Esophagus muscularis mucosa (tissue), 4 donors: ENCODE measurements around the gene VSIG8. TPM values are rescaled to one million over a fixed set of nuclear protein-coding genes. Genes with fewer than 3 reads are reported as not detected.
"Not testable (repeated sequence)": the region's sequence is repeated elsewhere in the genome, so short reads cannot be mapped to it uniquely, and the experiment has no call there.

Experiments
- DNase-seq: peaks from one replicate; pipeline ENCODE4 v3.0.0-alpha.2; 2017; ENCODE audit errors: extremely low spot score
- H3K27ac ChIP-seq, 4 donors: fragments of 200-600 bp; sonication (generic); replicated peaks in 1 of 4; 1 replicate in 3 of 4; 2 replicates in 1 of 4; pipeline ENCODE4 v1.5.1; 2016 to 2019; ENCODE audit warnings: mild to moderate bottlenecking in 1 of 4
- H3K27me3 ChIP-seq, 4 donors: fragments of 200-600 bp; sonication (generic); one replicate each; pipeline versions ENCODE4 v1.5.1 to v1.6.0; 2016 to 2019
- H3K36me3 ChIP-seq, 4 donors: fragments of 200-600 bp; sonication (generic); one replicate each; pipeline ENCODE4 v1.5.1; 2016 to 2019
- H3K4me1 ChIP-seq, 4 donors: fragments of 200-600 bp; sonication (generic); one replicate each; pipeline ENCODE4 v1.5.1; 2016 to 2019
- H3K4me3 ChIP-seq, 4 donors: fragments of 200-600 bp; sonication (generic); 1 replicate in 2 of 4; 2 replicates in 2 of 4; pipeline ENCODE4 v1.5.1; 2016 to 2019; ENCODE audit warnings: mild to moderate bottlenecking in 4 of 4, moderate library complexity in 1 of 4
- H3K9me3 ChIP-seq, 4 donors: fragments of 200-600 bp; sonication (generic); 1 replicate in 3 of 4; 2 replicates in 1 of 4; pipeline ENCODE4 v1.5.1; 2016 to 2019
- EP300 ChIP-seq: sonication (generic); formaldehyde crosslinking; IDR thresholded peaks from one replicate; pipeline ENCODE4 v1.6.1; 2017; ENCODE audit warnings: antibody characterized with exemption
- POLR2A ChIP-seq: fragments of 450-650 bp; IDR thresholded peaks from one replicate; pipeline ENCODE4 v1.6.1; 2017; ENCODE audit warnings: antibody characterized with exemption, moderate library complexity, mild to moderate bottlenecking, low read depth
- POLR2AphosphoS5 ChIP-seq, 2 donors: sonication (generic); formaldehyde crosslinking; IDR thresholded peaks; one replicate each; pipeline ENCODE4 v1.6.1; 2017; ENCODE audit warnings: antibody characterized with exemption in 2 of 2
- WGBS: methylation state at CpG from one replicate; pipeline ENCODE4 v1.1.5; 2018; 5-methylcytosine and 5-hydroxymethylcytosine counted together
- intact Hi-C: fragments of 100-400 bp; cut with DNase I; formaldehyde crosslinking; loops from one replicate; pipeline ENCODE4 v1.15.1; 2023
- total RNA-seq, 4 donors: library from RNA; depleted of rRNA; stranded (reverse); fragments of >200 nt; gene quantifications; one replicate each; pipeline versions ENCODE4 v1.1.0 to v1.2.1, GENCODE V29; 2016
- TF ChIP-seq, protein P1 (sequence below), 3 experiments: fragments of 200-600 bp in 2 of 3; fragments of 450-650 bp in 1 of 3; sonication (generic) in 2 of 3; IDR thresholded peaks; one replicate each; pipeline ENCODE4 v1.5.1; 2017 to 2019; ENCODE audit warnings: antibody characterized with exemption in 3 of 3, mild to moderate bottlenecking in 2 of 3, moderate library complexity in 1 of 3

The VSIG8 gene, protein sequence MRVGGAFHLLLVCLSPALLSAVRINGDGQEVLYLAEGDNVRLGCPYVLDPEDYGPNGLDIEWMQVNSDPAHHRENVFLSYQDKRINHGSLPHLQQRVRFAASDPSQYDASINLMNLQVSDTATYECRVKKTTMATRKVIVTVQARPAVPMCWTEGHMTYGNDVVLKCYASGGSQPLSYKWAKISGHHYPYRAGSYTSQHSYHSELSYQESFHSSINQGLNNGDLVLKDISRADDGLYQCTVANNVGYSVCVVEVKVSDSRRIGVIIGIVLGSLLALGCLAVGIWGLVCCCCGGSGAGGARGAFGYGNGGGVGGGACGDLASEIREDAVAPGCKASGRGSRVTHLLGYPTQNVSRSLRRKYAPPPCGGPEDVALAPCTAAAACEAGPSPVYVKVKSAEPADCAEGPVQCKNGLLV
- not detected for total RNA-seq

DNA sequence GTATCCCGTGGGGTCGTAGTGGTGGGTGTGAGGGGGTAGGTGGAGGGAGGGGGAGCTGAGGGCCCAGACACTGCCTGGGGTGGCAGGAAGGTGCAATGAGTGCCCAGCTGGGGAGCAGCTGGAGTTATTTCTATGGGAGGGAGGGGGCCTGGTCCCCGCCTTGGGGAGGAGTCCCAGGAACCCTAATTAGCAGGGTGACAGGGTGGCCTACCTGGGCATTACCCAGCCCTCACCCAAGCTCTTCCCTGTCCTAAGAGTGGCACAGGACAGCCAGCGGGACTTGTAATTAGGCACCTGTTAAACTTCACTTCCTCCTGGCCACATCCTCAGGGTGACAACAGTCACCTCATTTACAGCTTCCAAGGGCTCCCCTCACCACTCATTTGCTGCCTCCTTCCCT lies at the start of gene VSIG8:
VSIG8 (minus strand) TSS at position 101 of the 400 bp plus-strand sequence. CDS start 136 bp downstream, outside the sequence.
- Histone ChIP-seq H3K27ac (no peak within 1 kb of the TSS), H3K36me3 (peaks cover 0 to 4% (median 0%) of the 10 kb centered on the region in 4 donors), H3K9me3 (no peaks in the 10 kb centered on the region), H3K27me3 (no peaks in the 10 kb centered on the region), H3K4me1 (peaks cover 2 to 8% (median 5%) of the 10 kb centered on the region in 4 donors), H3K4me3 (no peak within 1 kb of the TSS)
- 95% methylated on average over 4 of the region's 4 CpGs for WGBS
- intact Hi-C loops, result no loop called here
- DNase-seq, result no peak
- TF ChIP-seq, protein P1, sequence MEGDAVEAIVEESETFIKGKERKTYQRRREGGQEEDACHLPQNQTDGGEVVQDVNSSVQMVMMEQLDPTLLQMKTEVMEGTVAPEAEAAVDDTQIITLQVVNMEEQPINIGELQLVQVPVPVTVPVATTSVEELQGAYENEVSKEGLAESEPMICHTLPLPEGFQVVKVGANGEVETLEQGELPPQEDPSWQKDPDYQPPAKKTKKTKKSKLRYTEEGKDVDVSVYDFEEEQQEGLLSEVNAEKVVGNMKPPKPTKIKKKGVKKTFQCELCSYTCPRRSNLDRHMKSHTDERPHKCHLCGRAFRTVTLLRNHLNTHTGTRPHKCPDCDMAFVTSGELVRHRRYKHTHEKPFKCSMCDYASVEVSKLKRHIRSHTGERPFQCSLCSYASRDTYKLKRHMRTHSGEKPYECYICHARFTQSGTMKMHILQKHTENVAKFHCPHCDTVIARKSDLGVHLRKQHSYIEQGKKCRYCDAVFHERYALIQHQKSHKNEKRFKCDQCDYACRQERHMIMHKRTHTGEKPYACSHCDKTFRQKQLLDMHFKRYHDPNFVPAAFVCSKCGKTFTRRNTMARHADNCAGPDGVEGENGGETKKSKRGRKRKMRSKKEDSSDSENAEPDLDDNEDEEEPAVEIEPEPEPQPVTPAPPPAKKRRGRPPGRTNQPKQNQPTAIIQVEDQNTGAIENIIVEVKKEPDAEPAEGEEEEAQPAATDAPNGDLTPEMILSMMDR (IDR thresholded peaks at IDR 0.05), result no peak
- no peak for TF ChIP-seq POLR2AphosphoS5 (IDR thresholded peaks at IDR 0.05)
- no peak for TF ChIP-seq POLR2A
- no peak for TF ChIP-seq EP300

DNA sequence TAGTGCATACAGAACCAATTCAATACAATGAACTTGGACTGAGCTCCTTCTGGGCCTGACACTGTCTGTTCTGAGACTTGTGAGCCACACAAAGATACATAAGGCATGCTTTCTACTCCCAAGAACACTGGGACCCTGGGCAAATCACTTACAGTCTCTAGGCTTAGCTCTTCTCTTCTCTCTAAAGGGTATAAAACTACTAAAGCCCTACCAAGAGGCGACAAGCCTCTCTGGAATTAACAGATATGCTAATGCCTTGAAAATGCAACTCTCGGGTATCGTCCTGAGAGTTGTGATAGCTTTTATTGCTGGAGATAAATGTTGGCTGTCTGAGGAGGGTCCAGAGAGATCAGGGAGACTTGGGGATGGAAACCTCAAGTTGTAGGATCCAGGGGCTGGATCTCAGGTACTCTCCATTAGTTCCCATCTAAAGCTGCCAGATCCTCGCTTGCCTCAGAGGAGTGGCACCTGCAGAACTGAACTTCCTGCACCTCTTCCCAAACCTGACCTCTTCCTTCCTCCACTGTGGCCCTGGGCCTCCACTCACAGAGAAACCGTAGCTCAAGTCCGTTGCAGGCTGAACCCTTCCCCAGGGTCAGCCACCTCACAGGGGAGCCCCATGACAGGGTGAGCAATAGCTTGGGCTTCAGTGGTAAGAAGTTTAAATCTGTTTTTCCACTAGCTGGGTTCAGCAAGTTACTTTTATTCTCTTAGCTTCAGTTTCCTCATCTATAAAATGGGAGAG lies 49.0 kb upstream of the VSIG8 start:
- WGBS, result 63% methylated on average over 6 of the region's 6 CpGs
- peaks cover 0 to 9% (median 2%) of the 10 kb centered on the region in 4 donors for H3K36me3 ChIP-seq
- H3K4me3 ChIP-seq, result no peak overlapping the region
- no peak for DNase-seq
- TF ChIP-seq POLR2AphosphoS5 (IDR thresholded peaks at IDR 0.05) (no peak), EP300 (no peak), POLR2A (no peak)
- TF ChIP-seq, protein P1 (IDR thresholded peaks at IDR 0.05), result no peak
- peak overlapping the region in 3 of 4 donors; percentile 10 to 41 (median 23) for H3K27ac ChIP-seq
- no peaks in the 10 kb centered on the region for H3K27me3 ChIP-seq
- intact Hi-C loops, result no loop called here
- H3K4me1 ChIP-seq, result peaks cover 28 to 44% (median 40%) of the 10 kb centered on the region in 4 donors
- H3K9me3 ChIP-seq, result no peaks in the 10 kb centered on the region

DNA sequence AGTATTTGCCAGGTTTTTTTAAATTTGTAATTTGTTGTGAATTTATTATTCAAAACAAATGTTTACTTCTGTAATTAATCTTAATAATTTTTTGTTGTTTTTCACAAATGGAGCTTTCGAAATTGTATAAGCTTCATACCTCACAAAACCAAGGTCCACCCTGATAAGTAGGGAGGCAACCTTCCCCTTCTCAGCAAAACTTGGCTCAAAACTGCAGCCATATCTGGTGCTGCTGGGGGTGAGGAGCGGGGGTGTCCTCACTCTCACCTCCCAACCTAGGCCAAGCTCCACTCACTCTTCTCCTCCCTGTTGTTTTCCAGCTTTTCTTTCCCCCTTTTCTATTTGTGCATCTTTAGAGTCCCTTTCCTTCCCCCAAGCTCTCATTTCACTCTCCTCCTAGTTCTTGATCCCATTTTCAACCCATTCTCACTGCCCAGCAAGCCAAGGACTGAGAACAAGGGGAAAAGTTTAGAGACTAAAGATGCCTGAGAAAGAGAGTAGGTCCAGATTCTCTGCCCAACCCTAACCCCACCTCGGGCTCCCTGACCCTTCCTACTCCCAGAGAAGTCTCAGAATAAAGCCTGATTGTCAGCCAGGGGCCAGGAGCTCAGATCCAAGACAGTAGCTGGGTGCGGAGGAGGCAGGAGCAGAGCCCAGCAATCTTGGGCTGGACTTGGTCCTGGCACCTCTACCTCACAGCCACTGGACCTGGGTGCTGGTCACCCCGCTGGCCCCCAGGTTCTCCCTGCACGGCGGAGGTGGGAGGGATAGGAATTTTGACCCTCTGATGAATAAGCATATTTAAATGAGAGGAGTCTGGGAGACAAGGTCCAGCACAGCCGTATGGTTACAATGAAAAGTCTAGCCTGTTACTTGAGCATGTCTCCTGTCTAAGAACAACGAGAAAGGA lies 45.8 kb upstream of the VSIG8 start:
- WGBS, result 75% methylated on average over 8 of the region's 9 CpGs
- TF ChIP-seq, protein P1 (IDR thresholded peaks at IDR 0.05), result no peak
- TF ChIP-seq POLR2AphosphoS5 (IDR thresholded peaks at IDR 0.05), result no peak

DNA sequence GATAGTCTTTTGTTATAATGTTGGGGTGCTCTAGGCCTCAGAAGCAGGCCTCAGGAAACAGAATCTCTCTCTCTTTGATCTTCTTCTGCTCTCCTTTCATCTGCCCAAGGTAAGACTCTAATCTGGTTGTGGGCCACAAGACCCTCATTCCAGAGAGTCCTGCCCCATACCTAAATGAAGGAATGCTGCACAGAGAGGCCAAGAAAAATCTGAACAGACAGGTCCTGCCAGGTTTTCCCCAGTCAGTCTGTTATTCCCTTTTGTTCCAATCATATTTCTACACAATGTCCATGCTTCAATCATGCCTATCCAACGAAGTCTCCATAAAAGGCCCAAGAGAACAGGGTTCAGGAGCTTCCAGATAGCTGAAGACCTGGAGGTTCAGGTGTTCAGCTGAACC lies 44.5 kb upstream of the VSIG8 start:
- Histone ChIP-seq H3K27ac (no peak overlapping the region), H3K4me1 (peaks cover 12 to 21% (median 18%) of the 10 kb centered on the region in 4 donors), H3K27me3 (no peaks in the 10 kb centered on the region), H3K4me3 (no peak overlapping the region), H3K36me3 (no peaks in the 10 kb centered on the region), H3K9me3 (no peaks in the 10 kb centered on the region)
- 85% methylated on average over 1 of the region's 1 CpG for WGBS
- DNase-seq, result no peak
- no peak for TF ChIP-seq POLR2AphosphoS5 (IDR thresholded peaks at IDR 0.05)
- TF ChIP-seq, protein P1 (IDR thresholded peaks at IDR 0.05), result no peak
- no peak for TF ChIP-seq EP300
- TF ChIP-seq POLR2A, result no peak
- intact Hi-C loops, result no loop called here

More for the DNA sequence above, 45.8 kb upstream of the VSIG8 start:
- H3K9me3 ChIP-seq, result no peaks in the 10 kb centered on the region
- H3K4me1 ChIP-seq, result peaks cover 18 to 31% (median 25%) of the 10 kb centered on the region in 4 donors
- intact Hi-C loops, result no loop called here
- no peak overlapping the region for H3K4me3 ChIP-seq
- DNase-seq, result no peak
- no peaks in the 10 kb centered on the region for H3K36me3 ChIP-seq
- no peaks in the 10 kb centered on the region for H3K27me3 ChIP-seq
- no peak overlapping the region for H3K27ac ChIP-seq

DNA sequence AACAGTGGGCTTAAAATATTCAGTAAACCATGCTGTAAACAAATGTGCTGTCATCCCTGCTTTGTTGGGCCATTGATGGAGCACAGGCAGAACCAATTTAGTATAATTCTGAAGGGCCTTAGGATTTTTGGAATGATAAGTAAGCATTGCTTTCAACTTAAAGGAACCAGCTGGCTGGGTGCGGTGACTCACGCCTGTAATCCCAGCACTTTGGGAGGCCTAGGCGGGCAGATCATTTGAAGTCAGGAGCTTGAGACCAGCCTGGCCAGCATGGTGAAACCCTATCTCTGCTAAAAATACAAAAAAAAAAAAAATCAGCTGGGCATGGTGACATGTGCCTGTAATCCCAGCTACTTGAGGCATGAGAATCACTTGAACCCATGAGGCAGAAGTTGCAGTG lies 41.6 kb upstream of the VSIG8 start:
- intact Hi-C loops, result not testable (repeated sequence)
- WGBS, result 65% methylated on average over 3 of the region's 3 CpGs

More for the DNA sequence above, 41.6 kb upstream of the VSIG8 start:
- not testable (repeated sequence) for DNase-seq, H3K27me3 ChIP-seq, H3K27ac ChIP-seq, H3K4me3 ChIP-seq, H3K36me3 ChIP-seq, H3K9me3 ChIP-seq
- peaks cover 11 to 17% (median 12%) of the 10 kb centered on the region in 4 donors for H3K4me1 ChIP-seq
